Activated T-cell treated with anti-CD3 and anti-CD28 coated beads for 24 hours (primary cell): Measurements from ENCODE around the gene EME2.

Experiments
- DNase-seq: peaks from one replicate; pipeline ENCODE4 v3.0.0-alpha.2; 2020; ENCODE audit warnings: low read depth

Gene EME2

DNA sequence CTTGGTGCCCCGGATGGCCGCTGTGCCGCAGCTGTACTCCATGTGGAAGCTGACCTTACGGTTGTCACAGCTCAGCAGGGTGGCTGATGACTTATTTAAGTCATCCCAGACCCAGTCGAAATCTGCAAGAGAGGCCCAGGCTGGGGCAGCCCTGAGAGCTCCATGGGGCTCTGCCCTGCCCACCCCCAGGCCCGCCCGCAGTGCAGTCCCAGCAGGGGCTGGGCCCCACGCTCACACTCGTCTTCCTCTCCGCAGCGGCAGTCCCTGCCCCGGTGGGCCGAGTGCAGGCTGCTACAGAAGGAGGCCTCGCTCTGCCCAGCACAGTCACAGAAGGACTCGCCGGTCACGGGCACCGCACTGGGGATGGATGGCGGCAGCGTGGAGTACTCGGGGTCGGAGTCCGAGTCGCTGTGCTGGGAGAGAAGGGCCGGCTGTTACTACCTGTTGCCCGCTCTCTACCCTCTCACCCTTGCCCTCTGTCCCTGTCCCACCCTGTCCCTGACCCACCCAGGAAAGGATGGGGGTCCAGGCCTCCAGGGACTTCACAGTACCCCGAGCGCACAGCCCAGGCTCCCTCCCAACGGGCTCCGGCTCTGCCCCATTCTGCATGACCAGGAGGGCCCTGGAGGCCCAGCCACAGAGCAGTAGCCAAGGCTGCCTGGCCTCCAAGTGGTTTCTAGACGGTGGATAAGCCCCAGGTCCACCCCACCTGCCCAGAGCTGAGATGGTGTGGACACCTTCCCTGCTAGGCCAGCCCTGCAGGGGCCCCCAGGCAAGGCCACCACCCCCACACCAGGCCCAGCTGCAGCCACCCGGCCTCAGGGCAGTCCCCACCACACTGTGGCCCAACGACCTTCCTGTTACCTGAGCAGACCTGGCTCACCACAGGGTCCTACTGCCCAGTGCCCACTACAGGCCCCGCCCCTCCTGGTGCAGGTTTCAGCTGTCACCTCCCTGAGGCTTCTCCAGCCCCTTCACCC lies 5.9 kb downstream of the EME2 start:
- DNase-seq: no peak

DNA sequence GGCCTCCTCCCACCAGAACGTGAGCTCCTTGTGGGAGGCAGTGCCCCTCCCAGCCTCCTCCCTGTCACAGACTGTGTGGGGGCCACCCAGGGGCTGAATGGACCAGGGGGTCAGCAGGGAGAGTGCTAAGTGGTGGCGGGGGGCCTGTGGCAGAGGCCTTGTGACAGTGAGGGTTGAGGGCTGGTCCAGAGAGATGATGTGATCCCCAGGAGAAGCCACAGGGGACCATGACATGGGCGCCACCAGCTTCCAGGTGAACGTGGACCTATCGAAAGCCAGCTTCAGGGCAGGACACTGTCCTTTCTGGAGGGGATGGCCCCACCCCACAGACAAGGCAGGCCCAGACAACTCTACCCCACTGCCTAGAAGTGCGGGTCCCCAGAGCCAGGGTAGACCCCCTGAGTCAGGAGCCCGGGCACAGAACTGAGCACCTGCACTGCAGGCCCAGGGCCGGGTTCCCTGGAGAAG lies 6.7 kb downstream of the EME2 start:
- DNase-seq: no peak

GRCh38 chr16:1779741-1780676 lies 7.4 kb downstream of the EME2 start:
- no peak for DNase-seq

GRCh38 chr16:1780677-1781072 lies 8.1 kb downstream of the EME2 start:
- no peak for DNase-seq

- DNase-seq: no peak
Measured at GRCh38 chr16:1781254-1781653, 8.6 kb downstream of the EME2 start.

DNA sequence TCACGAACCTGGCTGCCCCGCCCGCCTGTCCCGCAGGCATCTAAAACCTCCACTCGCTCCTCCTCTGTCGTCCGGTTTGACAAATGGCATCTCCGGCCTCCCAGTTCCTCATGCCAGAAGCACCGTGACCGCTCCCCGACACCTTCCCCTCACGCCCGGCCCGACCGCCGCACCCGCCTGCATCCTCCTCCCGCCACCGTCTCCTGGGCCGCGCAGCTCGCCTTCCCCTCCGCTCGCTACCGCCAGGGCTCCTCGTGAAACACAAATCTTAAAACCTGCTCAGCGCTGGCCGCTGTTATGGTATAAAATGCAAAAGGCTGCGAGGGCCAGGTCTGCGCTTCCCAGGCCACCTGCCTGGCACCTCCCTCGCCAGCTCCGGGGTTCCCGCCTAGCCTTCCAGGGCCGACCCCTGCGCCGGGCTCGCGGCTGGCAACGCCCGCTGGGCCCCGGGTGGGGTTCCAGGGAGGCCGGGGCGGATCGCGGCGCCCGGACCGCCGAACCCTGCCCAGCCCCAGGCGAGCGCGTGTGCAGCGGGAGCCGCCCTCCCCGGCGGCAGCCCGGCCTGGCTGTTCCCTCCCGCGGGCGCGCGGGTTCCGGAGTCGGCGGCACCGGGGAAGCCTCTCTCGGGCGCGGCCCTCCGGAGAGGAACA lies 9.3 kb downstream of the EME2 start:
- DNase-seq: no peak

- DNase-seq: peak; percentile 98
Measured at GRCh38 chr16:1782408-1783264, 10.0 kb downstream of the EME2 start, which contains the start of the genes NUBP2 and SPSB3. Gene NUBP2 (plus strand): TSS chr16:1782960. CDS start chr16:1783021, 61 bp downstream. Gene SPSB3 (minus strand): TSS chr16:1782571. CDS start chr16:1781483, 1,088 bp downstream.

- no peak for DNase-seq
Measured at GRCh38 chr16:1784977-1785845, 12.6 kb downstream of the EME2 start.

DNA sequence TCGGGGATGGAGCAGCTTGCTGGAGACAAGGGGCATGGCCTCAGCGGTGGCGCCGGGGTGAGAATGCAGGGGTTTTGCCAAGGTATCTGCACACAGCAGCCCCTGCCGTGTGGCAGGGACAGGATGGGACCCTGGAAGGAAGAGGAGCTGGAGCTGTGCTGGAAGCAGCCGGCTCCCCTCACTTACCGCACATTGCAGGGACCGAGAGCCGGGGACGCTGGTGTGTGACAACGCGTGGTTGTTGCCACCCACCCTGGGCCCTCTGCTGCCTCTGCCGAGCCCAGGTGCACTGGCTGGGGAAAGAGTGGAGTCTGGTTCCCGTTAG lies 13.2 kb downstream of the EME2 start:
- no peak for DNase-seq

DNA sequence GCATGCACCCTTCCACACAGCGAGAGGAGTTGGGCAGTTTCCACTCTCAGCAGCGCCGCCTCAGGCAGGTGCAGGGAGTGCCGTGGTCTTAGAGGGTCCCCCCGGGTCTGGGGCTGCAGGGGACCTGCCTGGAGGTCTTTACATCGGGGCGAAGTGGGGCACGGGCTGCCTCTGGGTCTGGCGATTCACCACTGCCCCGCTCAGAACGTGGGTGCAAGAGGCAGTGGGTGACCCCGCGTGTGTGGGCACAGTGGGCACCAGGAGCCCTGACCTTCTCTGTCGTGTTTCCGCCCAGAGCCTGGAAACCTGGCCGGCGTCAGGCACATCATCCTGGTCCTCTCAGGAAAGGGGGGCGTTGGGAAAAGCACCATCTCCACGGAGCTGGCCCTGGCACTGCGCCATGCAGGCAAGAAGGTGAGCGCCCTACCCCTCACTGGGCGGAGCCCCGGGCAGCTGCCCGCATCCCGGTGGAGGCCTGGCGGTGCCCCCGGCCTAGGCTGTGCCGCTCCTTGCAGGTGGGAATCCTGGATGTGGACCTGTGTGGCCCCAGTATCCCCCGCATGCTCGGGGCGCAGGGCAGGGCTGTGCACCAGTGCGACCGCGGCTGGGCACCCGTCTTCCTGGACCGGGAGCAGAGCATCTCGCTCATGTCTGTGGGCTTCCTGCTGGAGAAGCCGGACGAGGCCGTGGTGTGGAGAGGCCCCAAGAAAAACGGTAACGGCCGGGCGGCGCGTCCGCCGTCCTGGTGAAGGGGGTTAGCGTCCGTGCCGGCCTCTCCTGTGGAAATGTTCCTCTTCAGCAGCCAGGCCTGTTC lies 13.8 kb downstream of the EME2 start:
- DNase-seq: no peak

DNA sequence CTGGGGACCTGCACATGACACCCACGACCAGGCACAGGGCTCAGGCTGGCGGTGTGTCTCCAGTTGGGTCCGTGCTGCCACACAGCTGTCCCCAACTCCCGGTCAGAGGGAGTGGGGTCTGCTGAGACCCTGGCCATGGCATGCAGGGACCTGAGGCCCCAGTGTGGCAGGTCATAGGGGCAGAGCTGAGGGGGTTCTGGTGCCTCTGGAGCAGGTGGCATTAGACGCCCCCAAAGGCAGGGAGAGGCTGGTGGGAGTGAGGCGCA lies 14.4 kb downstream of the EME2 start:
- DNase-seq: no peak

DNA sequence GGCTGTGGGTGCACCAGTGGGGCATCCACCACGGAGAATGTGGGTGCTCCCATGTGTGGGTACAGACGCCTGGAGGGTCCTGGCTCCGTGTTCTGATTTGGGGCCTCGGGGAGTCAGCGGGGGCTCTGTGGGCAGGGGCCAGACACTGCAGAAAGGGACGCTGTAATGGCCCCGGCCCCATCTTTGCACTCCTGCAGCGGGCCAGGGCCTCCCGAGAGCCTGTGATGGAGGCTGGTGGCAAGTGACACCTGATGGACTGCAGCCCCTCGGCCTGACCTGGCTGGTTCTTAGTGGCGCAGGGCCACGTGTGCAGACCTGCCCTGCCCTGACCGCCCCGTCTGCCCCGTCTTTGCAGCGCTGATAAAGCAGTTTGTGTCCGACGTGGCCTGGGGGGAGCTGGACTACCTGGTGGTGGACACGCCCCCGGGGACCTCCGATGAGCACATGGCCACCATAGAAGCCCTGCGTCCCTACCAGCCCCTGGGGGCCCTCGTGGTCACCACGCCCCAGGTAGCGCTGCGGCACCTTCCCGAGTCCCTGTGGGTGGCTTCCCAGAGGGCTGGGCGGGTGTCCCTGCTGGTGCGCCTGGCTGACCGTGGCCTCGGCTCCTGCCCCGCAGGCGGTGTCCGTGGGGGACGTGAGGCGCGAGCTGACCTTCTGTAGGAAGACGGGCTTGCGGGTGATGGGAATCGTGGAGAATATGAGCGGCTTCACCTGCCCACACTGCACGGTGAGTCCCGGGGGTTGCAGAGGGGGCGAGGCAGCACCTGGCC lies 14.9 kb downstream of the EME2 start:
- DNase-seq: no peak

DNA sequence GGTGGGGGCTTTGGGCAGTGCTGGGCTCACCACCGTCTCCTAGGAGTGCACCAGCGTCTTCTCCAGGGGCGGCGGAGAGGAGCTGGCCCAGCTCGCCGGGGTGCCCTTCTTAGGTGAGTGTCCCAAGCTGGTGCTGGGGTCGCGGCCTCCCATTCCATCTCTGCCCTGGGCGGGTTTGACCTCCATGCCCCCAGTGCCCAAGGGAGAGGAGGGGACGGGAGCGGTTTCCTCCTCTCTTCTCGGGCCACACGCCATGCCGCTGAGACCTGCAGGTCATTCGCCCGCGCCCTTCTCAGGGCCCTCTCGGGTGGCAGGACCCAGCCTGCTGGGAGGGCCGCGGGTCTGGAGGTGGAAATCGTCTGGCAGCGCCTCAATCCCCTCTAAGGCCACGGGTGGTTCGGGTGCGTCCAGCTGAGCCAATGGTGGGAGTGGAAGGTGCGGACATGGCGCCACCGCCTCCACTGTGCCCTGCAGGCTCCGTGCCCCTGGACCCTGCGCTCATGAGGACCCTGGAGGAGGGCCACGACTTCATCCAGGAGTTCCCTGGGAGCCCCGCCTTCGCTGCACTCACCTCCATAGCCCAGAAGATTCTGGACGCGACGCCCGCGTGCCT lies 15.6 kb downstream of the EME2 start:
- DNase-seq: no peak

- DNase-seq: no peak
Measured at GRCh38 chr16:1788708-1789100, 16.1 kb downstream of the EME2 start.

DNA sequence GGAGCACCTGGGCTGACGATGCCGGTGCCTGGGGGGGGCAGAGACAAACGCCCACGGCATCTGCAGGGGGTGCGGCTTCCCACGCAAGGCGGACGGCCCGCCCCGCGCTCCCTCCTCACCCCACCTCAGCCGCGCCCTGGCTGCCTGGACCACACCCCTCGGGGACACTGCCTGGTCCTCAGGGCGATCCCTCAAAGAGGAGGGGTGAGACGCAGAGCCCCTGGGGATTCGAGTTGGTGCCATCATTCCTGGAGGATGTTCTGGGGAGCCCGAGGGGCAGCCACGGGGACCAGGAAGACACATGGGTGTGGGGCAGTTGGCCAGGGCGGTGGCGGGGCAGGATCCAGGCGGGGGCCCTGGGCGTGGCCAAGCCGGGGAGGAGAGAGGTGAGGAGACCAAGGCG lies 17.0 kb downstream of the EME2 start:
- no peak for DNase-seq

GRCh38 chr16:1790261-1790610 lies 17.6 kb downstream of the EME2 start:
- no peak for DNase-seq

GRCh38 chr16:1790611-1791255 lies 18.1 kb downstream of the EME2 start:
- no peak for DNase-seq
